ENCODE data around the gene LTV1.
"Not testable (repeated sequence)": the region's sequence is repeated elsewhere in the genome, so short reads cannot be mapped to it uniquely, and the experiment has no call there.

The LTV1 gene, protein sequence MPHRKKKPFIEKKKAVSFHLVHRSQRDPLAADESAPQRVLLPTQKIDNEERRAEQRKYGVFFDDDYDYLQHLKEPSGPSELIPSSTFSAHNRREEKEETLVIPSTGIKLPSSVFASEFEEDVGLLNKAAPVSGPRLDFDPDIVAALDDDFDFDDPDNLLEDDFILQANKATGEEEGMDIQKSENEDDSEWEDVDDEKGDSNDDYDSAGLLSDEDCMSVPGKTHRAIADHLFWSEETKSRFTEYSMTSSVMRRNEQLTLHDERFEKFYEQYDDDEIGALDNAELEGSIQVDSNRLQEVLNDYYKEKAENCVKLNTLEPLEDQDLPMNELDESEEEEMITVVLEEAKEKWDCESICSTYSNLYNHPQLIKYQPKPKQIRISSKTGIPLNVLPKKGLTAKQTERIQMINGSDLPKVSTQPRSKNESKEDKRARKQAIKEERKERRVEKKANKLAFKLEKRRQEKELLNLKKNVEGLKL

DNA sequence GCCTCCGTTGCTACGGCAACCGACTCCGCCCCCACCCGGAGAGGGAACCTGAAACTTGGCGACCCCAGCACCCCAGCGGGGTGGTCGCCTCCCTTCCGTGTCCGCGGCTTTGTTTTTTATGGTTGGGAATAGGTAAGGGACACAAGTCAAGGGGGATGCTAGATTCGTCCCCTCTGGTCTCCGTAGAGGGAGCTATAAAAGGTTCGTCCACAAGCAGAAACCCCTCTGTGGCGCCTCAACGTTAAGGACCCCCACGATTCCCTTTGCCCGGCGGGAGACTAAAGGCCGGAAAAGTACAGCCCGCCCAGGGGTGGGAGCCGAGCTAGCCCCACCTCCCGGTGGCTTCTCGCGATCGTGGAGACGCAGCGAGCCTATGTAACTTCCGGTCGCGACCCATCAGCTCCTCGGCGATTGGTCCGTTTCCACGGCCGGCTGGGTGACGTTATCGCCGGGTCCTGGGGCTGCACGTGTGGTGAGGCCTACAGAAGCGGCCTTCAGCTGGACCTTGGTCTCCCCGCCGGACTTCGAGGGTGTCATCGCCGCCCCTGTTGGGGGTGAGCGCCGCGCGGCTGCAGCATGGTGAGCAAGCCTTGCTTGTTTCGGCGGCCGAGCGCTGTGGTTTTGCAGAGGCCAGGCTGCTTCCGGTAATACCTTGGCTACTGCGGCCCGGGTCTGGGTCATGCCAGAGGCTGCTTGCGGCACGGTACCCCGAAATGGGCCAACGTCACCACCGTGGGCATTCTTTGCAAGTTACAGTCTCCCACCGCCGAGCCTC lies at the start of gene LTV1:
Gene LTV1, plus strand, starts transcription at position 437 of the 775 bp plus-strand sequence. Its CDS starts 140 bp downstream, at position 577.
- in situ Hi-C loops (cut with MboI; ENCODE audit: low sequenced_read_pairs): no loop called here

DNA sequence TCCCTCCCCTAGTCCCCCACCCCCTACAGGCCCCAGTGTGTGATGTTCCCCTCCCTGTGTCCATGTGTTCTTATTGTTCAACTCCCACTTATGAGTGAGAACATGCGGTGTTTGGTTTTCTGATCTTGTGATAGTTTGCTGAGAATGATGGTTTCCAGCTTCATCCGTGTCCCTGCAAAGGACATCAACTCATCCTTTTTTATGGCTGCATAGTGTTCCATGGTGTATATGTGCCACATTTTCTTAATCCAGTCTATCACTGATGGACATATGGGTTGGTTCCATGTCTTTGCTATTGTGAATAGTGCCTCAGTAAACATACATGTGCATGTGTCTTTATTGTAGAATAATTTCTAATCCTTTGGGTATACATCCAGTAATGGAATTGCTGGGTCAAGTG lies 46.6 kb upstream of the LTV1 start:
- in situ Hi-C loops (cut with MboI; ENCODE audit: low sequenced_read_pairs): not testable (repeated sequence)

DNA sequence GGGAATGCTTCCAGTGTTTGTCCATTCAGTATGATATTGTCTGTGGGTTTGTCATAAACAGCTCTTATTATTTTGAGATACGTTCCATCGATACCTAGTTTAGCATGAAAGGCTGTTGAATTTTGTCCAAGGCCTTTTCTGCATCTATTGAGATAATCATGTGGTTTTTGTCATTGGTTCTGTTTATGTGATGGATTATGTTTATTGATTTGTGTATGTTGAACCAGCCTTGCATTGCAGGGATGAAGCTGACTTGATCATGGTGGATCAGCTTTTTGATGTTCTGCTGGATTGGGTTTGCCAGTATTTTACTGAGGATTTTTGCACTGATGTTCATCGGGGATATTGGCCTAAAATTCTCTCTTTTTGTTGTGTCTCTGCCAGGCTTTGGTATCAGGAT lies 44.7 kb upstream of the LTV1 start:
- in situ Hi-C loops (cut with MboI; ENCODE audit: low sequenced_read_pairs): not testable (repeated sequence)

DNA sequence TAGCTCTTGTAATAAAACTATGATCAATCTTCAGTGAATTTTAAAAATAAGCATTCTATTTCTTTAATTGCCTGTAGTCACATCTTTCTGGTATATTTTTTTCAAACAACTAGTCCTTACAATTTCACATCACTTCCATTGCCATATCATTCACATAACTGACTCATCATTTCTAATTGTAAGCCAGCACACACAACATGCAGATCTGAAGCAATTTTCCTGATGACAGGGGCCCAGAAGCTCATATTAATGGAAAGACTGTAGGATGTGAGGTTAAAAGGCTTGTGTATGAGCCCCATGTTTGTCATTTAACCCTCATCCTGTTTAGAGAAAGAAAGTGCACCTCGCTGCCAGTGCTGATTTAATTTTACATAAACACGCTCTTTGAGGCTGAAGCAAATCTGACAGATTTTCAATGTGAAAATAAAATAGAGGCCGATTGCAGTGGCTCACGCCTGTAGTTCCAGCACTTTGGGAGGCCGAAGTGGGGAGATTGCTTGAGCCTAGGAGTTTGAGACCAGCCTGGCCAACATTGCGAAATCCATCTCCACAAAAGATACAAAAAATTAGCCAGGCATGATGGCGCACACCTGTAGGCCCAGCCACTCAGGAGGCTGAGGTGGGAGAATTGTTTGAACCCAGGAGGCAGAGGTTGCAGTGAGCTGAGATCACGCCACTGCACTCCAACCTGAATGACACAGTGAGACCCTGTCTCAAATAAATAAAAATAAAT lies 40.1 kb upstream of the LTV1 start:
- in situ Hi-C loops (cut with MboI; ENCODE audit: low sequenced_read_pairs): no loop called here

DNA sequence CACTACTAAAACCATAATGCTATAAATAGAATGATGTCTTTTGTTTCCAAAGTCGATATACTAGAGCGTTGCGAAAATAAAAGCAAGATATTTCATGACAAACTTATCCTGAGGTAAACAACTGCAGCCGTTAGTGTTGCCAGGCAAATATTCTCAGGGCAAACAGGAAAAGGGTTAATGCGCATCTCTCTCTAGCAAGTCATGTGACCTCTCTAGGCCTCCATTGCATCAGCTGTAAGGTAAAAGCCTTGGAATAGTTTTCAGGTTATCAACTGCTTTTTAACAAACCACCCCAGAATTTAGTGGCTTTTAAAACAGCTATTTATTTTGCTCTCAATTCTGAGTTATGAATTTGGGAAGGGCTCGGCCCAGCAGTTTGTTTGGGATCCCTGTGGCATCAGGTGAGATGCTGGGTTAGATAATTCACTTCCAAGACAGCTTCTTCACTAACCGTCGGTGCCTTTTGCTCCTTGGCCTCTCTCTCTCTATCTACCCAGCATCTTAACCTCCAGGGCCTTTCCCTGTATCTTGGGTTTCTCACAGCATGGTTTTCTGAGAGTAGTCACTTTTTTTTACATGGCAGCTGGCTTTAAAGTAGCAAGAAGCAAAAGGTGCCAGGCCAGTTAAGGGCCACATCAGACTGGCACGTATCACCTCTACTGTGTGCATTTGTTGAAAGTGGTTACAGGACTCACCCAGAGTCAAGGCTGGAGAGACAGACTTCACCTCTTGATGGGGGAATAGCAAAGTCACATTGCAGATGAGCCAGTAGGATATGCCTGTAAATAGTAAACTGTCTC lies 39.2 kb upstream of the LTV1 start:
- in situ Hi-C loops (cut with MboI; ENCODE audit: low sequenced_read_pairs): no loop called here

DNA sequence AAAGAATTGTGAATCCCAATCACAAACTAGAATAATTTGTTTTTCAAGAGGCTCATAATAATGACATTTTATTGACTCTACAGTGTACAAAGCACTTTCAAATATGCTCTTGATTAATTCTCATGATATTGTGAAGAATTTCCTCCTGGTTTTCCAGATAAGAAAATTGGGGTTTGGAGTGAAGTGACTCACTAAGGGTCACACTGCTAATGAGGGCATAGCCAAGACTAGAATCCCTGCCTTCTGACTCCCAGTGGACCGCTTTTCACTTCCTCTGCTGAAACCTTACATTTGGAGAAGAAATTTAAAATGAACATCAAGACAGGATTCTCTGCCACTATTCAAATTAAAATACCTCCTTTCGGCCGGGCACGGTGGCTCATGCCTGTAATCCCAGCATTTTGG lies 38.3 kb upstream of the LTV1 start:
- in situ Hi-C loops (cut with MboI; ENCODE audit: low sequenced_read_pairs): no loop called here

DNA sequence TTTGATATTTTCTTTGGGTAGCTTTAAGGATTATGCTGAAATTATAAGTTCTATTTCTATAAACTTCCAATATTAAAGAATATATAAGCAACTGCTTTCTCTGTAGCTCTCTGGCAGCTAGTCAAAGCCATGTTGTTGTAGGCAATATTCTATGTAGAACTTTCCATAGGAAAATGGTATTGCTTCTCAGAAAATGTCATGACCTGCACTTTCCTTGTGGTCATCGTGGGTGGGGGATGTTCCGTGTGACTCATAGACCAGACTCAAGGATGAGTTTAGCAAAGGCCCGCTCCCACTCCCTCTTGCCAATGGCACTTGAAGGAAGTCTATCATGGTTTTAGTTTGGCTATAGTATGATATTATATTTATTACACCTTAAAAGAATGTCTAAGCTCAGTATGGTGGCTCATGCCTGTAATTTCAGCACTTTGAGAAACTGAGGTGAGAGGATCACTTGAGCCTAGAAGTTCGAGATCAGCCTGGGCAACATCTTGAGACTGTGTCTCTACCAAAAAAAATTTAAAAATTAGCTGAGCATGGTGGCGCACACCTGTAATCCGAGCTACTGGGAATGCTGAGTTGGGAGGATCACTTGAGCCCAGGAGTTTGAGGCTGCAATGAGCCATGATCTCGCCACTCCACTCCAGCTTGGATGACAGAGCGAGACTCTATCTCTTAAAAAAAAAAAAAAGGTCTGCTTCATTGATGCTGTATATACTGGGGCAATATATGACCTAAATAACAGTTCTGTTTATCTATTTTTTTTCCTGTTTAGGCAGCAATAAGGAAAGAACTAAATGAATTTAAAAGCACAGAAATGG lies 36.6 kb upstream of the LTV1 start:
- in situ Hi-C loops (cut with MboI; ENCODE audit: low sequenced_read_pairs): no loop called here

DNA sequence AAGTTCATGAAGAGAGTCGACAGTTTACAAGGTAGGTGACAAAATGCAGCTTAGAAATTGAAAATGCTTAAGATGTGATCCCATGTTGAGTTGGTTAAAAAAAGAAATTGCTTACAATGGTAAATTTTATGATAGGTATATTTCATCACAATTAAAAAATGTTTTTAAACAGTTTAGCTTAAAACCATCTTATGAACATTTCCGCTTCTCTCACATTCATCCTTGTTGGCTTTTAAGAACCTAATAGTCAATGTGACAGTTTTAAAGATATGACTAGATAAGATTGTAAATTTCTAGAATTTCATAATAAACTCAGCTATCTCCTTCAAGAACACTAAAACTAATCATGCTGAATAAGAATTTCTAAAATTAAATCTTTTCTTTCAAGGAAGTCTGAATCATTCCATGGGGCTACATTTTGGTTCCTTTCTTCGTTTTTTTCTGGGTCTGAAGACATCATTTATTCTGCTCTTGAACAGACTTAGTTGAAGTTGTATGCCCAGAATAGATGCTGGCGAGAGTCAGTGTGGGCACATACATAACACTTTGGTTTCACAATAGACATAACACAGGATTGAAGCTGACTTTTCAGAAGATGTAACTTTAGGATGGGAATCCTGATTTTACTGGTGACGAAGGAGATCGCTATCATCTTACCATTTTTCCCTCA lies 35.9 kb upstream of the LTV1 start:
- in situ Hi-C loops (cut with MboI; ENCODE audit: low sequenced_read_pairs): no loop called here

DNA sequence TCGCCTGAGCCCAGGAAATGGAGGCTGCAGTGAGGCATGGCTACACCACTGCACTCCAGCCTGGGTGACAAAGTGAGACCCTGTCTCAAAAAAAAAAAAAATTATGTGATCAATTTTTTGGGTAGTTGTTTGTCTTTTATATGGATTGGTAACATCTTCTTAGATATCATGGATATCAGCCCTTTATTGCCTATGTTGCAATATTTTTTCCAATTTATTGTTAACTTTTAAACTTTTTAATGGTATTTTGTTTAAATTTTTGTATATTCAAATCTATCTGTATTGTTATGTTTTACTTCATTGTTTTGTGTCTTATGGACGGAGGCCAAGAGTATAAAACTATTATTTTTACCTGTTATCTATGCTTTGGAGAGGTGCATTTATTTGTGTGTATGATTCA lies 32.4 kb upstream of the LTV1 start:
- in situ Hi-C loops (cut with MboI; ENCODE audit: low sequenced_read_pairs): no loop called here

DNA sequence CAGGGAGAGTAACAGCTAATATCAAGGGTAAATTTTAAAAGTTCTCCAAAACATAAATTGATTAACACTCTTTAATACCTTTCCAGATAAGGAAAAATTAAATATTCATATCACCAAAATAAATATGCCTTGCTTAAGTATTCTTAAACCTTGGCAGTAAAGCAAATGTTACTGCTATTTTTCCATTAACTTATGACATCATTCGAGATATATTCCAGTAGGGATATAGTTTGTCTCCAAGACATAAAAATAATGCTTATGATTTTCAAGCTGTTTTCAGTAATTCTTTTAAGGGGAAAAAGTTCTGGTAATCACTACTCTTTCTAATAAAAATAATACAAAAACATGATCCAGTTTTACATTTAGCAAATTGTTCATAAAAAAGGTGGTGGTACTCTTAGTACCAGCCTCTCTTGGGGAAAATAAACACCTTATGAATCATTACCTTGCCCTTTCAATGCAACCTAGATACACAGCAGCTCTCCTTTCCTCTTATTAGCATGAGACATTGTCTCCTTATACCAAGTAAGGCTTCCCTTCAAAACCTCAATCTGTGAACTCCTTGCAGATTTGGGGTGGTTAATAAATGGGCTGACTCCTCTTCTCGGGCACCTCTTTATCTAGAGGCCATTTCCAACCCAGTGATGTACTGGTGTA lies 31.5 kb upstream of the LTV1 start:
- in situ Hi-C loops (cut with MboI; ENCODE audit: low sequenced_read_pairs): no loop called here

DNA sequence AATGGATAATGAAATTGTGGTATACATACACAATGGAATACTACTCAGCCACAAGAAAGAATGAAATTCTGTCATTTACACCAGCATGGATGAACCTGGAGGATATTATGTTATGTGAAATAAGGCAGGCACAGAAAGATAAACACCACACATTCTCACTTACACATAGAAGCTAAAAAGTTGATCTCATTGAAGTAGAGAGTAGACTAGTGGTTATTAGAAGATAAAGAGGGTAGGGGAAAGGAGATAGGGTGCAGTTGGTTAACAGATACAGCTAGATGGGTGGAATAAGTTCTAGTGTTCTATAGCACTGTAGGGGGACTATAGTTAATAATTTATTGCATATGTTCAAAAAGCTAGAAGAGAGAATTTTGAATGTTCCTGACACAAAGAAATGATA lies 25.5 kb upstream of the LTV1 start:
- in situ Hi-C loops (cut with MboI; ENCODE audit: low sequenced_read_pairs): no loop called here

DNA sequence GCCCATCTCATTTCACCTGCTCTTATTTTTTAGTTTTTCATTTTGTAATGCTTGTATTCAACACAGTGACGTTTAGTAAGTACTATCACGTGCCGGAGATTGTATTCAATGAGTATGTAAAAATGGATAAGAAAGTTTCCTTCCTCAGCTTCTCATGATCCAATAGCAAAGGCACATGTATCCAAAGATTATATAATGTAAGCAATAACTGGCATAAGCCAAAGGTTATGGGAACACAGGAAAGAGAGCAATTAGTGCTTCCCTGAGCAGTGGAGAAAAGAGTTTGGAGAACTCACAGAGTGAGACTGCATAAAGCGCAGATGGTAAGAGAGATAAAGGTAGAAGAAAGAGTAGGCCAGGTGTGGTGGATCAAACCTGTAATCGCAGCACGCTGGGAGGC lies 21.8 kb upstream of the LTV1 start:
- in situ Hi-C loops (cut with MboI; ENCODE audit: low sequenced_read_pairs): no loop called here

DNA sequence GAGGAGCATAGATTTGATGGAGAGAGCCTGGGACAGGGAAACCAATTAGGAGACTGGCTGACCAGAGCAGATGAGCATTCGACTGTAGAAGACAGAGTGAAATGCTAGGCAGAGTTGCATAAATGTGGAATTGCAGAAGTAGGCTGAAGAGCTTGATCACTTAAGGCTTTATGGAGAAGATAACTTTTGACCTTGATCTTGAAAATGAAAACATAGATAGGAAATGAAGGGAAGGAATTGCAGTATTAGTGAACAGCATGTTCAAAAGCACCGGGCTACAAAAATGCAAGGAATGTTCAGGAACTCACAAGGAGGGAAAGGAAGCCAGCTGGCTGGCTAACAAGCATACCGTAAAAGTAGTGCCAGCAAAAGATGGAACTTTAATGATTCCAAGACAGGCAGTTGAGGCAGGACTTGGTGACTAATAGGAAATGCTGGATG lies 20.5 kb upstream of the LTV1 start:
- in situ Hi-C loops (cut with MboI; ENCODE audit: low sequenced_read_pairs): no loop called here

DNA sequence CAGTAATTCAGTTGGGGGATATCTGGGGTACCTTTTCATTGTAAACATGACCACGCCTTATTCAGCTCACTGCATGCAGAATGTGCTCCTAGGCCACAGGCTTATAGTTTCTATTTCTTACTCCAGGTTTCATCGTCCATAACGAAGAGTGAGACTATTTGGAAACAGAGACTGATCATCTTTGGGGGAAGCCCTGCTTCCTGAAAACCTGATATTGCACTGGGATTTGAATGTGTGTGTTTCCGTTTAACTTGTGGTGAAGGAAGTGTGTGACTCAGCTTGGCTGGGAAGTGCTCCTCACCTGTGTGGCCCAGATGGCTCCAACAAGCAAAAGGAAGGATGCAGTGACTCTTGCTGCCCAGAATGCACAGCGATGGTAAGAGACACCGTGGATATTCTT lies 19.6 kb upstream of the LTV1 start:
- in situ Hi-C loops (cut with MboI; ENCODE audit: low sequenced_read_pairs): no loop called here

DNA sequence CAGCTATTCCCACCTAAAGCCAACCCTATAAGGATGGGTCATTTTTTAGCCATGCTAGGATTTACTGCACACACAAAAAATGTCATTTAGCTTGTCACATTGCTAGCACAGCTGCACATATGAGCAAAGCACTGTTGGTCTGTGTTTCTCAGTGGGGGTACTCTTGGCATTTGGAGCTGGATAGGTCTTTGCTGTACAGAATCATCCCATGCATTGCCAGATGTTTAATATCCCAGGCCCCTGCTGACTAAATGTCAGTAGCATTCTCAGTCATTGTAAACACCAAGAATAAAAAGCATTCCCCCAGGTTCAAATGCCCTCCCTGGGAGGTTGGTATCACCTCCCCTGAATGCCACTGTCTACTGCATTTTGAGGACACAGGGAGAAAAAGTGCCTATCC lies 14.6 kb upstream of the LTV1 start:
- in situ Hi-C loops (cut with MboI; ENCODE audit: low sequenced_read_pairs): no loop called here

DNA sequence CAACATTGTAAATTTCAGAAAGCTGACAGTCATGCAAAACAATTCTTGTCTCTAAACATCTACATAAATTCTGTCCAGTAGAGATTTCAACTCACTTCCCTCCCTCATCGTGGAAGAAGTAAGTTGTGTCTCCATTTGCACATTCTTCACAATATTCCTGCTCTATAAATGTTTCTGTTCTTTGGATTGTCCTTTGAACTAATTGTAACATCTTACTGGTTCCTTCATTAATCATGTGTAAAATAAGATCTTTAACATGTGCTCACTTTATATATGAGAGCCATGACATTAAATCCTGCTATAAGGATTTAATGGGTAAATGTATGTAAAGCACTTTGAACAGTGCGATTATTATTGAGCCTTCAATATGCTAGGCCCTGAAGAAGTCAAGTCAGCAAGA lies 7.0 kb upstream of the LTV1 start:
- in situ Hi-C loops (cut with MboI; ENCODE audit: low sequenced_read_pairs): no loop called here

DNA sequence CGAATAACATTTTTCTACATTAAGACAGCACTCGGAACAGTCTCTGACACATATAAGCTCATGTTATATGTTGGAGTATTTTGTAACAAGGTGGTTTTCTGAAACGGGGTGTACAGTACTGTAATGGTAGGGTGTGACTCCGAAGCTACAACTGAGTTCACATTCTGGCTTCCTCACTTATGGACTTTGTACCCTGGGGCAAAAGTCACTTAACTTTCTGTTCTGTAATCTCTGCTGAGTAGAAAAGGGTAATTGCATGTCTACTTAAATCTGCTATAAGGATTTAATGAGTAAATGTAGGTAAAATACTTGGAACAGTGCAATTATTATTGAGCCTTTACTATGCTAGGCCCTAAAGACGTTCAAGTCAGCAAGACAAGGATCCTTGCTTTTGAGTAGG lies 4.7 kb upstream of the LTV1 start:
- in situ Hi-C loops (cut with MboI; ENCODE audit: low sequenced_read_pairs): no loop called here

DNA sequence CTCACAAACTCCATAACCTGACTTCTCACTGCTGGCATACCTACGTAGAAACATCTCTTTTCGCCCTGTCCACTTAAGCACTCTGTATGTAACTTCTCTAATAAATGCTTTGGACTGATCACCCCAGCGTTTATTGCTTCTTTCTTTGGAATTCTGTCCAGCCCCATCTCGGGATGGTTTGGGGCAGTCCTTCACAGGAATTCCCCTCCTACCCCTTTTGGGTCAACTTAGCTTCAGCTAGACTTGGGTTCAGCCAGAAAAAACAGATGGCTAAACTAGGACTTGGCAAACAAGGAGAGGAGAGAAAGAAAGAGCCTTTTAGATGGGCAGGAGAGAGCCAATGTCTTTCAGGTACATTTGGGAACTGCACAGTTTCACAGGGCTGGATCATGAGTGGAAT lies 3.9 kb upstream of the LTV1 start:
- in situ Hi-C loops (cut with MboI; ENCODE audit: low sequenced_read_pairs): no loop called here
